Left lung (tissue), 10 donors: Measurements from ENCODE around the gene POLG. TPM values are rescaled to one million over a fixed set of nuclear protein-coding genes. Genes with fewer than 3 reads are reported as not detected.

Source experiments
- ATAC-seq: fragments of 200-7000 bp; cut with Tn5 transposase; one replicate; pipeline ENCODE4 v1.9.1; 2020; ENCODE audit warnings: moderate library complexity
- DNase-seq, 4 donors: peaks; one replicate each; pipeline ENCODE4 v3.0.0-alpha.2; 2013 to 2020
- H3K27ac ChIP-seq, 2 donors: fragments of 200-600 bp; sonication (generic) in 1 of 2; one replicate each; pipeline versions ENCODE4 v1.5.0 to v1.8.0; 2020 to 2021
- H3K27me3 ChIP-seq, 2 donors: fragments of 200-600 bp; sonication (generic) in 1 of 2; one replicate each; pipeline versions ENCODE4 v1.5.0 to v1.8.0; 2020 to 2021
- H3K36me3 ChIP-seq, 2 donors: fragments of 200-600 bp; sonication (generic) in 1 of 2; one replicate each; pipeline versions ENCODE4 v1.5.0 to v1.8.0; 2020 to 2021
- H3K4me1 ChIP-seq, 2 donors: fragments of 200-600 bp; one replicate each; pipeline ENCODE4 v1.8.0; 2021
- H3K4me3 ChIP-seq, 2 donors: fragments of 200-600 bp; sonication (generic) in 1 of 2; one replicate each; pipeline versions ENCODE4 v1.5.0 to v1.8.0; 2020 to 2021; ENCODE audit warnings: mild to moderate bottlenecking in 1 of 2
- H3K9me3 ChIP-seq, 2 donors: fragments of 200-600 bp; sonication (generic) in 1 of 2; one replicate each; pipeline versions ENCODE4 v1.5.0 to v1.8.0; 2020 to 2021
- intact Hi-C, 2 donors: fragments of 100-400 bp; cut with DNase I; formaldehyde crosslinking; loops; one replicate each; pipeline versions ENCODE4 v1.11.2 to v1.14.2; 2022
- polyA plus RNA-seq, 6 donors: library from polyadenylated mRNA; unstranded; fragments of 120-200 nt; gene quantifications; one replicate each; pipeline ENCODE4 v1.2.1, GENCODE V29; 2013; ENCODE audit not compliant: insufficient read length in 6 of 6
- total RNA-seq, 2 donors: library from RNA; stranded (reverse); fragmentation: NEBNext Ultra II Directional; extraction: Animal tissue kit (Norgen Biotek cat#: 25700); gene quantifications; one replicate each; pipeline ENCODE4 v1.2.1, GENCODE V29; 2021
- TF ChIP-seq, protein P1 (sequence below), 2 donors: fragments of 200-600 bp; sonication (generic) in 1 of 2; IDR thresholded peaks; one replicate each; pipeline versions ENCODE4 v1.5.0 to v1.8.0; 2021; ENCODE audit warnings: antibody characterized with exemption in 2 of 2
- donor health status: DM: no; HTN: yes; CAD: no.
- donor health status: DM: no; HTN: no; CAD: no.

POLG gene
- total and polyA plus RNA-seq, 8 donors = 52.4 to 71.5 (median 55.1) TPM

DNA sequence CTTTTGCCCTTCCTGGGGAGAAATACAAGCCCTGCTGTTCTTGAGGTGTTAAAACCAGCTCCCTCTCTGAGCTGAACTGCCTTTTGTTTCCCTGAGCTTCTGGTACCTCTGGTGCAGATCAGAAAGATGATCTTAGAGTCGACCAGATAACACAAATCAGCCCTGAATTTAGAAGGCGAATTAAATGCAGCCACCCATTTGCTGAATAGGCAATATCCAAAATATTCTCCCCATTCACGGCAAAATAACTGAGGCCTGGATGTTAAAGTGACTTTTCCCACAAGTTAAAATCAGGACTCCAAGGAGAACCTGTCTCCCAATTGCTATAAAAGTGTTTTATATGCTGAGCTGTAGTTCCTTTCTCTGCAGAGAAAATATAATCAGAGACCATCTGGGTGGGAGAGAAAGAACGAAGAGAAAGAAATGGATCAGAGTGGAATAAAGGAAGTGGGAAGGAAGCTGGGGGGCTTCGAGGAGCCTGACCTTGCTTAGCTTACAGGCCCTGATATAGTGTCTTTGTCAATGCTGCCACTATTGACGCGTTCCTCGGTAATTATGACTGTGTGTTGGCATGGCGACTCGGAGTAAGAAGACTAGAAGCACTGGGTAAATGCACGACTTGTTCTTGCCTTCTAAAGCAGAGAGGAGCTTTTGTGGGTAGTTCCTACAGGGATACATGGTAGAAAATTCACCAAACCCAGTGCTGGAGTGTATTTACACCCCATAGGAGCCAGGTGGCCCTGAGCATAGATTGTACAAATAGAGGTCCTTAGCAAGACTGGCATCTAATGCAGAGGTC, 47.5 kb upstream of the POLG start:
- Histone ChIP-seq H3K4me1 (peaks cover 8 to 14% of the 10 kb centered on the region in 2 donors), H3K36me3 (no peaks in the 10 kb centered on the region), H3K27ac (no peak overlapping the region), H3K27me3 (peaks cover 46 to 64% of the 10 kb centered on the region in 2 donors), H3K4me3 (no peak overlapping the region), H3K9me3 (no peaks in the 10 kb centered on the region)
- no peak for ATAC-seq
- intact Hi-C loops = no loop called here
- DNase-seq = no peak
- TF ChIP-seq, protein P1, sequence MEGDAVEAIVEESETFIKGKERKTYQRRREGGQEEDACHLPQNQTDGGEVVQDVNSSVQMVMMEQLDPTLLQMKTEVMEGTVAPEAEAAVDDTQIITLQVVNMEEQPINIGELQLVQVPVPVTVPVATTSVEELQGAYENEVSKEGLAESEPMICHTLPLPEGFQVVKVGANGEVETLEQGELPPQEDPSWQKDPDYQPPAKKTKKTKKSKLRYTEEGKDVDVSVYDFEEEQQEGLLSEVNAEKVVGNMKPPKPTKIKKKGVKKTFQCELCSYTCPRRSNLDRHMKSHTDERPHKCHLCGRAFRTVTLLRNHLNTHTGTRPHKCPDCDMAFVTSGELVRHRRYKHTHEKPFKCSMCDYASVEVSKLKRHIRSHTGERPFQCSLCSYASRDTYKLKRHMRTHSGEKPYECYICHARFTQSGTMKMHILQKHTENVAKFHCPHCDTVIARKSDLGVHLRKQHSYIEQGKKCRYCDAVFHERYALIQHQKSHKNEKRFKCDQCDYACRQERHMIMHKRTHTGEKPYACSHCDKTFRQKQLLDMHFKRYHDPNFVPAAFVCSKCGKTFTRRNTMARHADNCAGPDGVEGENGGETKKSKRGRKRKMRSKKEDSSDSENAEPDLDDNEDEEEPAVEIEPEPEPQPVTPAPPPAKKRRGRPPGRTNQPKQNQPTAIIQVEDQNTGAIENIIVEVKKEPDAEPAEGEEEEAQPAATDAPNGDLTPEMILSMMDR (IDR thresholded peaks at IDR 0.05) = no peak

DNA sequence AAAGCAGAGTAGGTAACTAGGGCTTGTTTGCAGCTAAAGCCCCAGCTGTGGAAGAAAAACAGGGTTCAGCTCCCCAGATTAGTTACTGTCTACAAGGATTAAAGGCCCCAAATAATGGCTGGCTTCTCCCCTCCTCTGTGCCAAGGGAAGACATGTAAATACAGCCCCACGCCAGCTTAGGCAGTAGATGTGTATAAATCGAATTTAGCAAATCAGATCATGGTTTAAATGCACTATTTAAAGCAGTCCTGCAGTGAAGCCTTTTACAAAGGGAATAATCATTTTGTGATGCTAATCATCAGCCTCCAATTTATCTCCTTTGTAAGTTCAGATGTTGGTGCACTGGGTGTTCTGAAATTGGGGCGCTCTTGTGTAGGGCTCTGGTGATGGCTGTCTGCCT, 46.7 kb upstream of the POLG start:
- DNase-seq (no peak), ATAC-seq (no peak)
- TF ChIP-seq, protein P1 (IDR thresholded peaks at IDR 0.05) = no peak
- Histone ChIP-seq H3K4me1 (peaks cover 8 to 14% of the 10 kb centered on the region in 2 donors), H3K27me3 (peaks cover 54 to 72% of the 10 kb centered on the region in 2 donors), H3K27ac (no peak overlapping the region), H3K4me3 (no peak overlapping the region), H3K9me3 (no peaks in the 10 kb centered on the region), H3K36me3 (no peaks in the 10 kb centered on the region)
- intact Hi-C loops = no loop called here

DNA sequence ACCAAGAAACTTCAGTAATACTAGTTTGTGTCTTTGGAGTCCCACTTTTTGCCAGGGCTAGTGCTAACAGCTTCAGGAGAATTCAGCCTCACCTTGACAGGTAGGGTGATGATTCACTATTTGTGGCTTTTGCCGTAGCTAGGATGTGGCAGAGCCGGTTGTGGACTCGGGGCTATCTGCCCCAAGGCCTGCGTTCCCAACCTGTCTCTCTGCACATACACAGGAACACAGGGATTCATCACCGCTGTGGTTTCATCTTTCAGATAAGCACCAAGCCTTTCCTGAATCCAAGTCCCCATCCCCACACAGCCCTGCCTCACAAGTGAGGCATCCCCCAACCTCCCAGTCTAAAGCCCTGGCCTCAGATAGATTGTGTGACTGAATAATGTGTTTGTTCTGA, 45.2 kb upstream of the POLG start:
- Histone ChIP-seq H3K4me3 (no peak overlapping the region), H3K27ac (no peak overlapping the region), H3K27me3 (peaks cover 66 to 87% of the 10 kb centered on the region in 2 donors), H3K4me1 (peaks cover 8 to 14% of the 10 kb centered on the region in 2 donors), H3K36me3 (no peaks in the 10 kb centered on the region), H3K9me3 (no peaks in the 10 kb centered on the region)
- DNase-seq (no peak), ATAC-seq (no peak)
- TF ChIP-seq, protein P1 (IDR thresholded peaks at IDR 0.05) = no peak
- intact Hi-C loops = no loop called here

DNA sequence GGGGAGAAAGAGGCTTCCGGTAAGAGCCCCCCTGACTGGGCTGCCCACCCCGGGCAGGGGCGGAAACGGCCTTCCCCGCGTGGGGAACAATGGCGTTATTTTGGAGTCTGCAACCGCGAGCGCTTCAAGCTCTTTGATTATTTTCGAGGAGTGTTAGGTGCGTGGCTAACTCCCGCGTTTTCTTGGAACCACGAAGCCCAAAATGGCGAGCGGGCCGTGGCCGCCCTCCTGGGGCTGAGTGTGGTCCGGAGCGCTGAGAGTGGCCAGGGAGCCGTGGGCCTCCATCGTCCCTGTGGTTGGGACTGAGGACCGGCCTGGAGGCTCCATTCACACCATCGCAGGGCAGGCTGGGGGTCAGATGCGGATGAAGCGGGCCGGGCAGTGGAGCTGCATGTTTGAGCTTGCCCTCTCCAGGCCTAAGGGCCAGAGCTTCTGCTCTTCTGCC, 44.6 kb upstream of the POLG start:
- Histone ChIP-seq H3K4me1 (peaks cover 8 to 14% of the 10 kb centered on the region in 2 donors), H3K36me3 (no peaks in the 10 kb centered on the region), H3K27me3 (peaks cover 72 to 92% of the 10 kb centered on the region in 2 donors), H3K9me3 (no peaks in the 10 kb centered on the region), H3K27ac (no peak overlapping the region), H3K4me3 (peak overlapping the region in 1 of 2 donors; percentile 26)
- intact Hi-C loops = no loop called here
- ATAC-seq (no peak), DNase-seq (peak in 1 of 4 donors; percentile 65)
- TF ChIP-seq, protein P1 (IDR thresholded peaks at IDR 0.05) = no peak

DNA sequence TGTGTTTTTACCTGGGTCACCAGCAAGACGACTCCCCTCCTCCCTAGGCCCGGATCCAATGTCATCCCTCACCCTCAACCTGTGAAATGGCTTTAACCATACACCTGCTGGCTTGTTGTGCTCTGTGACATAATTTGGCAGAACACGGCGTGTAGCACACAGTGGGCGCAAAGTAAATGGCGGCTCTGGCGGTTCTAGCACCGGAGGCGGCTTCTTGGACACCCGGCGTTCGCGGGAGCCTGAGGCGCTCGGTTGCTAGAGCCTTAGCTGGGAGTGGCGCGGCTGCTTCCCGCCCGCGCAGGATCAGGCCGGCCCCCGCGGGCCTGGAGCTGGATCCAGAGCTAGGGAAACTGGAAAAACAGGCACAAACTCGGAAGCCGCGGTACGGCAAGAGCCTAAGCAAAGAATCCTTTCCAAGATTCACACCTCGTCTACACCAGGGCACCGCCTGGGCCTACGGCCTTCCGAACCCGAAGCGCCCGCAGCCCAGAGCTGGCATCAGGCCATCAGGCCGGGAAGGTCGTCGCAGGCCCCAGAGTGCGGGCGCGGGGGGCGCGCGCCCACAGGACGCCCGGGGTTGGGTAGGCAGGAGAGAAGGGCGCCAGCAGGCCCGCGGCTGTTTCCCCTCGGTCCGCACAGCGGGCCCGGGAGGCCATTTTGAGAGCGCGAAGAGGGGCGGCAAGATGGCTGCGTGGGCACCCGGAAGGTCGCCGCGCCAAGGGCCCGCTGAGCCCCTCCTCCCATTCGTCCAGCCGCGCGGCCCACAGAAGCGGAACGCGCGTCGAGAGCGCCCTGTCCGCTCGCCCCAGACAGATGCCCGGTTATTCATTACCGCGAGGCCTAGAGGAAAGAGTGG, 43.9 kb upstream of the POLG start:
- intact Hi-C loops = no loop called here
- H3K4me1 ChIP-seq = peaks cover 8 to 14% of the 10 kb centered on the region in 2 donors
- H3K27me3 ChIP-seq = peaks cover 79 to 97% of the 10 kb centered on the region in 2 donors
- H3K36me3 ChIP-seq = no peaks in the 10 kb centered on the region
- H3K27ac ChIP-seq = no peak overlapping the region
- no peaks in the 10 kb centered on the region for H3K9me3 ChIP-seq
- DNase-seq (peak in 2 of 4 donors; percentile 56 to 81), ATAC-seq (peak; percentile 73)
- peak overlapping the region in 1 of 2 donors; percentile 26 for H3K4me3 ChIP-seq
- TF ChIP-seq, protein P1 (IDR thresholded peaks at IDR 0.05) = no peak
